Measurements from ENCODE around the gene SMARCAL1. TPM values are rescaled to one million over a fixed set of nuclear protein-coding genes. Genes with fewer than 3 reads are reported as not detected.

Gene SMARCAL1
- total and polyA plus RNA-seq, 2 of the 4 experiments (the other 2 are of a cell fraction), result 13.6 to 21.0 TPM

DNA sequence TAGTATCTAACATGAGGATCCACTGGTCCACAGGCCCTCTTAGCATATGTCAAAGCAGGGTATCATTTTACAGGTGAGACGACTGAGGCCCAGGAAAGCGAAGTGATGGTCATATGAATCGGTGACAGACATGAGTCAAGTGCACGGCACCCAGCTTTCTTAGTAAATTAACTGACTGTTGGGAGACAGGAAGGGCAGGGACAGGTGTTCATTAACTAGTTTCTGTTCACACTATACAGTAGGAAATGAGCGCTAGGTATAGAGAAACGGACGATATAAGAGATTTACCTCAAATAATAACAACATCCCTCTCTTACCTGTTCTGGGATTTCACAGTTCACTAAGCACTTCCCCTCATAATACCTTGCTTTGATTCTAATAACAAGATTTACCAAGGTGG lies 1.7 kb upstream of the SMARCAL1 start:
- no peak overlapping the region for H3K18ac ChIP-seq (ENCODE audit: low read depth, low read length)
- peaks cover 2% of the 10 kb centered on the region; the same call in 1 of the 2 replicates for H3K4me1 ChIP-seq (ENCODE audit: control insufficient read depth, insufficient read depth, low read length)
- TF ChIP-seq POLR2A (IDR thresholded peaks at IDR 0.05; ENCODE audit: low read depth, low read length), result no peak
- H2BK120ac ChIP-seq (ENCODE audit: low read depth, low read length), result no peak overlapping the region
- no peak overlapping the region for H3K27ac ChIP-seq (ENCODE audit: insufficient read depth, low read length)
- H3K4me2 ChIP-seq (ENCODE audit: low read depth, low read length), result no peak overlapping the region
- H3K14ac ChIP-seq (replicated peaks; ENCODE audit: low read depth, low read length), result no peak overlapping the region
- no peak overlapping the region for H4K91ac ChIP-seq (ENCODE audit: insufficient read depth, low read depth, low read length)
- no peak overlapping the region for H2BK5ac ChIP-seq (ENCODE audit: low read depth, low read length, poor library complexity, severe bottlenecking)
- no CpG with 5 or more reads among the region's 7 CpGs for WGBS, 2 experiments (ENCODE audit: extremely low coverage in 2 of 2, insufficient read length in 1 of 2)
- H3K23ac ChIP-seq (ENCODE audit: low read depth, low read length), result no peak overlapping the region
- DNase-seq, result no peak
- no peaks in the 10 kb centered on the region; the same call in 1 of the 2 replicates for H3K27me3 ChIP-seq (ENCODE audit: control insufficient read depth, insufficient read depth, low read length)
- in situ Hi-C loops (cut with MboI; ENCODE audit: low sequenced_read_pairs) (loop anchor here (25.0 kb wide), 1 partner anchor 198 kb away; no protein-coding TSS in a partner anchor), intact Hi-C loops (cut with micrococcal nuclease) (no loop called here), dilution Hi-C loops (cut with HindIII; ENCODE audit: low sequenced_read_pairs, unreplicated experiment) (no loop called here)
- H3K9me3 ChIP-seq (ENCODE audit: control insufficient read depth, insufficient read depth, low read length), result no peaks in the 10 kb centered on the region
- ATAC-seq (ENCODE audit: low read depth), result no peak
- POLR2A ChIA-PET (ENCODE audit: unreplicated experiment), result no interaction called here
- no peak overlapping the region for H3K4me3 ChIP-seq (ENCODE audit: insufficient read depth, low read depth, low read length)
- H2AFZ ChIP-seq (replicated peaks; ENCODE audit: low read length, poor library complexity), result no peak overlapping the region
- no peak overlapping the region for H3K9ac ChIP-seq (ENCODE audit: low read depth, low read length)
- H3K36me3 ChIP-seq (ENCODE audit: control insufficient read depth, insufficient read depth, low read length), result peaks cover 8% of the 10 kb centered on the region
- CTCF ChIA-PET, result no interaction called here
- H4K20me1 ChIP-seq (ENCODE audit: insufficient read depth, low read length), result no peaks in the 10 kb centered on the region
- H3K4ac ChIP-seq (ENCODE audit: low read depth, low read length), result no peak overlapping the region
- BruUV-seq (replicated peaks), result no TSS peak
- no peak overlapping the region for H4K8ac ChIP-seq (ENCODE audit: low read depth in 2 of 2, low read length in 2 of 2)
- H3K9me1 ChIP-seq (ENCODE audit: insufficient read depth, low read length), result peaks cover 6% of the 10 kb centered on the region; the same call in 1 of the 2 replicates
- no peak overlapping the region for H2AK9ac ChIP-seq (replicated peaks; ENCODE audit: low read depth, low read length, poor library complexity)
- H3K56ac ChIP-seq (ENCODE audit: extremely low read depth, insufficient read depth, low read length), result no peak overlapping the region
- H3K79me1 ChIP-seq (ENCODE audit: low read depth in 1 of 2, low read length in 2 of 2), result peaks cover 11 to 20% of the 10 kb centered on the region in 2 experiments
- no peak overlapping the region for H2BK15ac ChIP-seq (ENCODE audit: low read depth, low read length)
- no peak overlapping the region for H2BK20ac ChIP-seq (ENCODE audit: low read depth, low read length)
- H4K5ac ChIP-seq (ENCODE audit: low read depth, low read length), result no peak overlapping the region
- no peak overlapping the region for H2AK5ac ChIP-seq (ENCODE audit: low read depth, low read length)

Measured in IMR-90 (cell line).